KMS-11 (cell line): ENCODE measurements around the gene NOP53.
"Not testable (repeated sequence)": the region's sequence is repeated elsewhere in the genome, so short reads cannot be mapped to it uniquely, and the experiment has no call there.

Experiments used
- H2AFZ ChIP-seq: fragments of 200-600 bp; sonication (generic); 2 replicates; pipeline ENCODE4 v1.6.1; 2016; ENCODE audit warnings: antibody characterized with exemption, mixed run types, low read depth
- H3K27ac ChIP-seq: fragments of 200-600 bp; sonication (generic); 2 replicates; pipeline ENCODE4 v1.6.1; 2016; ENCODE audit warnings: mild to moderate bottlenecking, mixed run types
- H3K27me3 ChIP-seq: fragments of 200-600 bp; sonication (generic); 2 replicates; pipeline ENCODE4 v1.6.1; 2017; ENCODE audit warnings: mild to moderate bottlenecking, low read depth, mixed run types, moderate library complexity; ENCODE audit not compliant: insufficient read depth
- H3K36me3 ChIP-seq: fragments of 200-600 bp; sonication (generic); 2 replicates; pipeline ENCODE4 v1.6.1; 2017; ENCODE audit warnings: mild to moderate bottlenecking, mixed run types; ENCODE audit not compliant: insufficient read depth
- H3K4me1 ChIP-seq: fragments of 200-600 bp; sonication (generic); 2 replicates; pipeline ENCODE4 v1.6.1; 2016; ENCODE audit warnings: mild to moderate bottlenecking, low read depth, mixed run types; ENCODE audit not compliant: poor library complexity, severe bottlenecking
- H3K4me2 ChIP-seq: fragments of 200-600 bp; sonication (generic); 2 replicates; pipeline ENCODE4 v1.7.0; 2016; ENCODE audit warnings: mild to moderate bottlenecking, mixed run types
- H3K4me3 ChIP-seq: fragments of 200-600 bp; sonication (generic); IDR thresholded peaks from 2 replicates; pipeline ENCODE4 v1.6.1; 2017; ENCODE audit warnings: low read depth, low read length, mixed read lengths; ENCODE audit not compliant: insufficient read depth
- H3K79me2 ChIP-seq: fragments of 200-600 bp; sonication (generic); 2 replicates; pipeline ENCODE4 v1.6.1; 2016; ENCODE audit warnings: low read depth, mixed run types; ENCODE audit not compliant: insufficient read depth
- H3K9ac ChIP-seq: fragments of 200-600 bp; sonication (generic); 2 replicates; pipeline ENCODE4 v1.6.1; 2016; ENCODE audit warnings: mild to moderate bottlenecking, mixed run types
- H4K20me1 ChIP-seq: fragments of 200-600 bp; sonication (generic); 2 replicates; pipeline ENCODE4 v1.6.1; 2016; ENCODE audit warnings: mild to moderate bottlenecking, mixed run types; ENCODE audit not compliant: insufficient read depth
- CTCF ChIP-seq: fragments of 200-600 bp; sonication (generic); conservative IDR thresholded peaks from 2 replicates; pipeline ENCODE4 v1.6.1; 2017; ENCODE audit warnings: low read depth, mild to moderate bottlenecking, antibody characterized with exemption, low read length, moderate library complexity, mixed read lengths

The NOP53 gene

GRCh38 chr19:47740866-47741519 lies 4.4 kb upstream of the NOP53 start:
- no peak overlapping the region for H3K27ac ChIP-seq
- H3K4me1 ChIP-seq, result peaks cover 12% of the 10 kb centered on the region
- no peak for TF ChIP-seq CTCF
- no peak overlapping the region for H3K4me3 ChIP-seq
- H3K36me3 ChIP-seq, result no peaks in the 10 kb centered on the region
- peaks cover 2% of the 10 kb centered on the region for H3K79me2 ChIP-seq
- no peaks in the 10 kb centered on the region for H4K20me1 ChIP-seq
- no peak overlapping the region for H3K4me2 ChIP-seq
- peaks cover 19% of the 10 kb centered on the region for H3K27me3 ChIP-seq
- H3K9ac ChIP-seq, result no peak overlapping the region
- H2AFZ ChIP-seq, result no peak overlapping the region

DNA sequence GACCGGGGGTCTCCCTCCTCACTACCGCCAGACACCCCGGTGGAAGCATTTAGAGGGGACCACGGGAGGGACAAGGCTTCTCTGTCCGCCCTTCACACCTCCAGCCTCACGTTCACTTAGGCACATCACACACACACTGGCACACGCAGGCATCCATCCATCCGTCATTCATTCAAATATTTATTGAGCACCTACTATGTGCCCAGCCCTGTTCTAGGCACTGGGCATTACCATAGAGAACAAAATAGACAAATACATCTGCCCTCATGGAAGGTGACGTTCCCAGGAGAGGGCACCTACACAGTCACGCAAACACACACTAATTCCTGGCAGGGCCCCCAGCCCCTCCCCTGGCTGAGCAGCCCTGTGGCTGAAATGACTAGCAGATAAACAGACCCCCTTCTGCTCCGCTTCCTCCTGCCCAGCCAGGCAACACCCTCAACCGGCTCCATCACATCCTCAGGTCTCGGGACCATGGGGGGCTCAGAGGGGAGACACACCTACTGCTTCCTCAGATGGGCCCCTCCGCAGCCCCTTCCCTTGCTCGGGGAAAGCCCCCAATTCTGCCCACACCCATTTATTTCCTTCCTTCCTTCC lies 3.7 kb upstream of the NOP53 start:
- Histone ChIP-seq H4K20me1 (no peaks in the 10 kb centered on the region), H3K4me1 (peaks cover 19% of the 10 kb centered on the region), H3K4me2 (no peak overlapping the region), H3K9ac (no peak overlapping the region), H3K27ac (no peak overlapping the region), H3K36me3 (no peaks in the 10 kb centered on the region), H3K4me3 (no peak overlapping the region), H3K79me2 (peaks cover 9% of the 10 kb centered on the region), H2AFZ (no peak overlapping the region), H3K27me3 (peaks cover 13% of the 10 kb centered on the region; the same call in 1 of the 2 replicates)
- TF ChIP-seq CTCF, result no peak

- Histone ChIP-seq H3K4me1 (peaks cover 25% of the 10 kb centered on the region), H3K9ac (no peak overlapping the region), H3K79me2 (peaks cover 19% of the 10 kb centered on the region), H3K27me3 (peaks cover 11% of the 10 kb centered on the region; the same call in 1 of the 2 replicates), H3K27ac (no peak overlapping the region), H3K4me2 (no peak overlapping the region), H3K36me3 (no peaks in the 10 kb centered on the region), H4K20me1 (no peaks in the 10 kb centered on the region), H3K4me3 (no peak overlapping the region), H2AFZ (peak overlapping the region; percentile 88; the same call in 1 of the 2 replicates)
- TF ChIP-seq CTCF, result no peak
These were observed 2.7 kb upstream of the NOP53 start for GRCh38 chr19:47742634-47743033.

- H3K36me3 ChIP-seq, H2AFZ ChIP-seq, H3K4me3 ChIP-seq, H4K20me1 ChIP-seq, H3K27me3 ChIP-seq: not testable (repeated sequence)
- Histone ChIP-seq H3K27ac (peak overlapping the region; percentile 97; the same call in 1 of the 2 replicates), H3K79me2 (peaks cover 38% of the 10 kb centered on the region), H3K4me1 (peaks cover 25% of the 10 kb centered on the region), H3K4me2 (peak overlapping the region; percentile 98), H3K9ac (peak overlapping the region; percentile 99)
These were observed 783 bp downstream of the NOP53 start for GRCh38 chr19:47746129-47746528.

GRCh38 chr19:47749326-47749725 lies 4.0 kb downstream of the NOP53 start:
- TF ChIP-seq CTCF, result no peak
- Histone ChIP-seq H3K79me2 (peaks cover 38% of the 10 kb centered on the region), H2AFZ (no peak overlapping the region), H4K20me1 (no peaks in the 10 kb centered on the region), H3K27ac (no peak overlapping the region), H3K4me1 (peaks cover 20% of the 10 kb centered on the region), H3K27me3 (no peaks in the 10 kb centered on the region), H3K9ac (no peak overlapping the region), H3K4me3 (no peak overlapping the region), H3K4me2 (no peak overlapping the region), H3K36me3 (peaks cover 16% of the 10 kb centered on the region; the same call in 1 of the 2 replicates)
